Hepatocyte (in vitro differentiated cells): ENCODE results near the gene PTPRQ.

Experiments used
- CTCF ChIP-seq: fragments of 200-600 bp; sonication (generic); IDR thresholded peaks from 2 replicates; pipeline ENCODE4 v1.5.1; 2016; ENCODE audit warnings: antibody characterized with exemption, mild to moderate bottlenecking; ENCODE audit not compliant: poor library complexity
- EZH2 ChIP-seq: fragments of 200-600 bp; sonication (generic); IDR thresholded peaks from 2 replicates; pipeline ENCODE4 v1.6.1; 2016; ENCODE audit warnings: antibody characterized with exemption, mild to moderate bottlenecking, borderline replicate concordance
- EZH2phosphoT487 ChIP-seq: fragments of 200-600 bp; sonication (generic); IDR thresholded peaks from one replicate; pipeline ENCODE4 v1.6.1; 2018; ENCODE audit warnings: antibody characterized with exemption, mild to moderate bottlenecking, low read depth, moderate library complexity; ENCODE audit not compliant: unreplicated experiment, severe bottlenecking

DNA sequence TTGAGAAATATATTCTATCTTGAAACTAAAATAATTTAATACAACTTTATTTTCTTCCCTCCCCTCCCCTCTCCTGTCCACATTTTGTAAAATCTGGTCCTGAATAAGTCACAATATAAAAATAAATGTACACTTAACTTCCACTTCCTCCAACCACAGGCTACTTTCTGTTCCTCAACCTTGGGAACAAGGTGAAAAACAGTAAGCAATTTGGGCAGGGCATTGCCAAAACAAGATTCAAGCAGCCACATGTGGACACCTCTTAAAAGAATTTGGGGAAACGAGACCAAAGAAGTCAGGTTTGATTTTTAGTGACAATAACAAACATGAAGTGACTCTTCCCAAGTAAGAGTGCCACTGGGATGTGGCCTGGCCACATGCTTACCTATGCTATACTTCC is 115.7 kb downstream of the PTPRQ start:
- TF ChIP-seq CTCF (no peak), EZH2 (no peak), EZH2phosphoT487 (no peak)
